Measurements from ENCODE around the gene WBP1. TPM values are rescaled to one million over a fixed set of nuclear protein-coding genes. Genes with fewer than 3 reads are reported as not detected.
A peak's percentile ranks its signal among the peaks of the same experiment; 100 is the strongest.

The WBP1 gene
- total RNA-seq, 1 experiment from 2014 or later: 67.6 TPM

- ATAC-seq: peak; percentile 56
- TF ChIP-seq REST (IDR thresholded peaks at IDR 0.05; ENCODE audit: insufficient read depth in 1 of 2, low read depth in 2 of 2, low read length in 1 of 2) (0 out of 4 replicates have a peak, but pooled peaks of 1 of the 2 experiments have one; percentile 4), POLR2AphosphoS5 (IDR thresholded peaks at IDR 0.05; ENCODE audit: low read depth, low read length) (peak; percentile 85), TCF7L2 (IDR thresholded peaks at IDR 0.05; ENCODE audit: low read depth, low read length) (peak; percentile 61; the same call in 1 of the 2 replicates), SIN3A (IDR thresholded peaks at IDR 0.05; ENCODE audit: borderline replicate concordance, insufficient read depth, low read depth, low read length) (0 out of 2 replicates have a peak, but pooled peaks have one; percentile 76), CTCF (IDR thresholded peaks at IDR 0.05) (peak; percentile 85)
- Histone ChIP-seq H3K27me3 (ENCODE audit: control insufficient read depth, insufficient read depth, low read length) (no peaks in the 10 kb centered on the region), H3K9me3 (ENCODE audit: control insufficient read depth, insufficient read depth, low read depth, low read length) (no peaks in the 10 kb centered on the region), H3K36me3 (ENCODE audit: control insufficient read depth, insufficient read depth, low read length) (peaks cover 2% of the 10 kb centered on the region), H3K27ac (ENCODE audit: low read length) (peak overlapping the region; percentile 98), H3K4me3 (ENCODE audit: low read depth in 2 of 2, low read length in 2 of 2) (peak overlapping the region; percentile 86 to 94), H3K4me1 (ENCODE audit: control insufficient read depth, insufficient read depth, low read length) (peaks cover 55% of the 10 kb centered on the region)
- ChIA-PET POLR2A (no interaction called here), CTCF (interaction anchor here (0.6 kb wide), 1 partner anchor 82 kb away, joined by 7 read pairs; no protein-coding TSS in a partner anchor)
- in situ Hi-C loops (cut with HindIII; ENCODE audit: low pct_unique_long_range_greater_than_20kb, low sequenced_read_pairs) (no loop called here), intact Hi-C loops (cut with micrococcal nuclease; ENCODE audit: unreplicated experiment) (loop anchor here (10.0 kb wide), 1 partner anchor 82 kb away; no protein-coding TSS in a partner anchor)
- no peak for DNase-seq (ENCODE audit: low read depth, low spot score)
- BruUV-seq (replicated peaks): no TSS peak
Measured at GRCh38 chr2:74502720-74503505, 44.7 kb downstream of the WBP1 start.

- ChIA-PET CTCF (interaction anchor here (0.6 to 0.9 kb wide), 2 partner anchors 26 to 81 kb away, joined by 4 to 7 read pairs; partner anchors contain the start of genes AUP1 and HTRA2), POLR2A (interaction anchor here (1.0 kb wide), 1 partner anchor 47 kb away, joined by 3 read pairs; no protein-coding TSS in a partner anchor)
- peak overlapping the region; percentile 86 to 94 for H3K4me3 ChIP-seq (ENCODE audit: low read depth in 2 of 2, low read length in 2 of 2)
- ATAC-seq: no peak
- H3K4me1 ChIP-seq (ENCODE audit: control insufficient read depth, insufficient read depth, low read length): peaks cover 53% of the 10 kb centered on the region
- no TSS peak for BruUV-seq (replicated peaks)
- no peak for DNase-seq (ENCODE audit: low read depth, low spot score)
- peak overlapping the region; percentile 98 for H3K27ac ChIP-seq (ENCODE audit: low read length)
- H3K36me3 ChIP-seq (ENCODE audit: control insufficient read depth, insufficient read depth, low read length): peaks cover 4% of the 10 kb centered on the region
- in situ Hi-C loops (cut with HindIII; ENCODE audit: low pct_unique_long_range_greater_than_20kb, low sequenced_read_pairs) (no loop called here), intact Hi-C loops (cut with micrococcal nuclease; ENCODE audit: unreplicated experiment) (loop anchor here (10.0 kb wide), 1 partner anchor 81 kb away; no protein-coding TSS in a partner anchor)
- no peaks in the 10 kb centered on the region for H3K9me3 ChIP-seq (ENCODE audit: control insufficient read depth, insufficient read depth, low read depth, low read length)
- no peaks in the 10 kb centered on the region for H3K27me3 ChIP-seq (ENCODE audit: control insufficient read depth, insufficient read depth, low read length)
- 0 out of 2 replicates have a peak, but pooled peaks have one; percentile 22 for TF ChIP-seq SIN3A (IDR thresholded peaks at IDR 0.05; ENCODE audit: borderline replicate concordance, insufficient read depth, low read depth, low read length)
- no peak; the same call in 1 of the 2 replicates for TF ChIP-seq POLR2AphosphoS5 (IDR thresholded peaks at IDR 0.05; ENCODE audit: low read depth, low read length)
Measured at GRCh38 chr2:74503506-74504475, 45.6 kb downstream of the WBP1 start.
